ENCODE measurements around the gene TFDP2.
"Not testable (repeated sequence)": the region's sequence is repeated elsewhere in the genome, so short reads cannot be mapped to it uniquely, and the experiment has no call there.

Gene TFDP2

DNA sequence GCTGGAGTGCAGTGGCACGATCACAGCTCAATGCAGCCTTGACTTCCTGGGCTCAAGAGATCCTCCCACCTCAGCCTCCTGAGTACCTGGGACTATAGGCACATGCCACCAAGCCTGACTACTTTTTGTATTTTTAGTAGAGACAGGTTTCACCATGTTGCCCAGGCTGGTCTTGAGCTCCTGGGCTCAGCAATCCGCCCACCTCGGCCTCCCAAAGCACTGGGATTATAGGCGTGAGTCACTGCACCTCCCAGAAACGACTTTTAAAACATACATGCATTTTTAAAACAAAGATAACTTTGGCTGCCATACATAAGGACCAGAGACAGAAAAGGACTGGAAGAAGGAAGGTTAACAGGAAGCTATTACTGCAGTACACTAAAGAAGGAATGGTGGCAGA, 4.8 kb downstream of the TFDP2 start:
- H3K4me1 Mint-ChIP-seq: peaks cover 26% of the 10 kb centered on the region
- H3K27me3 Mint-ChIP-seq, H3K4me3 Mint-ChIP-seq, DNase-seq, ATAC-seq, H3K9me3 Mint-ChIP-seq: not testable (repeated sequence)
- H3K27ac Mint-ChIP-seq: peak overlapping the region in 1 of 2 donors; percentile 67

DNA sequence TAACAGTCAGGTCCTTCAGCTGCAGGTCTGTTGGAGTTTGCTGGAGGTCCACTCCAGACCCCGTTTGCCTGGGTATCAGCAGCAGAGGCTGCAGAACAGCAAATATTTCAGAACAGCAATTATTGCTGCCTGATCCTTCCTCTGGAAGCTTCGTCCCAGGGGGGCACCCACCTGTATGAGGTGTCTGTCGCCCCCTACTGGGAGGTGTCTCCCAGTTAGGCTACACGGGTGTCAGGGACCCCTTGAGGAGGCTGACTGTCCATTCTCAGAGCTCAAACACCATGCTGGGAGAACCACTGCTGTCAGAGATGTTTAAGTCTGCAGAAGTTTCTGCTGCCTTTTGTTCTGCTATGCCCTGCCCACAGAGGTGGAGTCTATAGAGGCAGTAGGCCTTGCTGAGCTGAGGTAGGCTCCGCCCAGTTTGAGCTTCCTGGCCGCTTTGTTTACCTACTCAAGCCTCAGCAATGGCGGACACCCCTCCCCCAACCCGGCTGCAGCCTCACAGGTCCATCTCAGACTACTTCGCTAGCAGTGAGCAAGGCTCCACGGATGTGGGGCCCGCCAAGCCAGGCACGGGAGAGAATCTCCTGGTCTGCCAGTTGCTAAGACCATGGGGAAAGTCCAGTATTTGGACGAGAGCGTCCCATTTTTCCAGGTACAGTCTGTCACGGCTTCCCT, 8.6 kb downstream of the TFDP2 start:
- ATAC-seq, H3K4me1 Mint-ChIP-seq, H3K4me3 Mint-ChIP-seq: not testable (repeated sequence)

DNA sequence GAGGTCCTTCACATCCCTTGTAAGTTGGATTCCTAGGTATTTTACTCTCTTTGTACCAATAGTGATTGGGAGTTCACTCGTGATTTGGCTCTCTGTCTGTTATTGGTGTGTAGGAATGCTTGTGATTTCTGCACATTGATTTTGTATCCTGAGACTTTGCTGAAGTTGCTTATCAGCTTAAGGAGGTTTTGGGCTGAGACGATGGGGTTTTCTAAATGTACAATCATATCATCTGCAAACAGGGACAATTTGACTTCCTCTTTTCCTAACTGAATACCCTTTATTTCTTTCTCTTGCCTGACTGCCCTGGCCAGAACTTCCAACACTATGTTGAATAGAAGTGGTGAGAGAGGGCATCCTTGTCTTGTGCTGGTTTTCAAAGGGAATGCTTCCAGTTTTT, 12.3 kb downstream of the TFDP2 start:
- not testable (repeated sequence) for H3K4me1 Mint-ChIP-seq, DNase-seq, H3K27ac Mint-ChIP-seq, H3K4me3 Mint-ChIP-seq, H3K27me3 Mint-ChIP-seq, ATAC-seq, H3K9me3 Mint-ChIP-seq

More for the DNA sequence above, 8.6 kb downstream of the TFDP2 start:
- not testable (repeated sequence) for H3K27ac Mint-ChIP-seq, H3K9me3 Mint-ChIP-seq, H3K27me3 Mint-ChIP-seq, DNase-seq

DNA sequence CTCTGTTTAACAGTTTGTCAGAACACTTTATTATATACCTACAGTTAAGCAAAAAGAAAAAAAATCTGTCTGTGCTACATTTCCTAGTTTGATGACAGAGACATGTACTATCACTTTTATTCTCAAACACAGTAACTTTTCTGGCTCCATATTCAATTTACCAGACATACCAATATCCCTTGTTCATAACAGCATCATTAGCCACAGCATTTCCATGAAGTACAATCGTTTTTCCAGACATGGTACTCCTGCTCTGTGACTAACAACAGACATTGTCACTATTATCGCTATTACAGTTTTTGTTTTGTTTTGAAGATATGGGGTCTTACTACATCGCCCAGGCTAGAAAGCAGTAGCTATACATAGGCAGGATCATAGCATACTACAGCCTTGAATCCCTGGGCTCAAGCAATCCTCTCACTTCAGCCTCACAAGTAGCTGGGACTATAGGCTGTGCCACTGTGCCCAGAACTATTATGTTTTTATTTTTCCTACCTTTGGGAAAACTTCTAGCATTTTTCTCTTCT, 14.5 kb downstream of the TFDP2 start:
- H3K27ac Mint-ChIP-seq: no peak overlapping the region
- DNase-seq (no peak), ATAC-seq (no peak)
- H3K9me3 Mint-ChIP-seq: no peaks in the 10 kb centered on the region
- no peaks in the 10 kb centered on the region for H3K4me1 Mint-ChIP-seq
- H3K27me3 Mint-ChIP-seq: no peaks in the 10 kb centered on the region
- H3K4me3 Mint-ChIP-seq: no peak overlapping the region

DNA sequence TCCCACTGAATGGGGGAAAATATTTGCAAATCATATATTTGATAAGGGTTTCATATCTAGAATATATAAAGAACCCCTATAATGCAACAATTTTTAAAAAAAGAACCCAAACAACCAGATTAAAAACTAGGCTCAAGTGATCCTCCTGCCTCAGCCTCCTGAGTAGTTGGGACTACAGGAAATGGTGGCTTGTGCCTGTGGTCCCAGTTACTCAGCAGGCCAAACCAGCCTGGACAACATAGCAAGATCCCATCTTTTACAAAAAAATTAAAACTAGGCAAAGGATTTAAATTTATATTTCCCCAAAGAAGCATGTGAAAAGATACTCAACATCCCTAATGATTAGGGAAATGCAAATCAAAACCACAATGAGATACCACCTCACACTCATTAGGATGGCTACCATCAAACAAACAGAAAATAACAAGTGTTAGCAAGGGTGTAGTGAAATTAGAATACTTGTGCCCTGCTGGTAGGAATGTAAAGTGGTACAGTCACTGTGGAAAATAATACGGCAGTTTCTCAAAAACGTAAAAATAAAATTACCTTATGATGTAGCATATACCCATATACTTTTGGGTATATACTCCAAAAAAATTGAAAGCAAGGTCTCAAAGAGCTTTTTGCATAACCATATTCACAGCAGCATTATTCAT, 19.7 kb downstream of the TFDP2 start:
- Mint-ChIP-seq H3K4me1 (no peaks in the 10 kb centered on the region), H3K9me3 (no peaks in the 10 kb centered on the region), H3K27ac (no peak overlapping the region), H3K27me3 (no peaks in the 10 kb centered on the region), H3K4me3 (no peak overlapping the region)
- no peak for DNase-seq
- no peak for ATAC-seq

DNA sequence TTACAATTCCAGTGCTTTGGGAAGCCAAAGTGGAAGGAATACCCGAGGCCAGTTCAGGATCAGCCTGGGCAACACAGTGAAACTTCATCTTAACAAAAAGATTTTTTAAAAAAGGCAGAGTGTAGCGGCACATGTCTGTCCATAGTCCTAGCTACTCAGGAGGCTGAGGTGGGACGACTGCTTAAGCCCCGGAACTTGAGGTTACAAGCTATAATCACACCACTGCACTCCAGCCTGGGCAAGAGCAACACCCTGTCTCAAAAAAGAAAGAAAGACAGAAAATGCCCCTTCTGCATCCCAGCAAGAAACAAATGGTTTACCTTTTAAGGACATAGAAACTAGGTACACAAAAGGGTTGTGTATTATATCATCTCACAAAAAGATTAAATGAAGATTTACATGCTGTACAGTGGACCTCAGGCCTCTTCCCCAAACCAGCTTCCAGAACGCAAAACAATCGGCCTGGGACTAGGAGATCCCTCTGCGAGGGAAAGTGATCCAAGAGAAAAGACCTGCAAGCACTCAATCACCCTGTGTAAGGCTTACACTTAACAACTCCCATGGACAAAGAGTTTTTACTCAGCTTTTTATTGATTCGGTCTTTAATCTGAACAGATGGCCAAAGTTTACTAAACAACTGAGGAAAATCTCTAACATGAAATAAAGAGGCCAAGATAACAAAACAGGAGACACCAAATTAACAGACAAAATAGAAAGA, 21.2 kb downstream of the TFDP2 start:
- no peaks in the 10 kb centered on the region for H3K4me1 Mint-ChIP-seq
- no peak overlapping the region for H3K27ac Mint-ChIP-seq
- no peaks in the 10 kb centered on the region for H3K9me3 Mint-ChIP-seq
- ATAC-seq (no peak), DNase-seq (no peak)
- H3K4me3 Mint-ChIP-seq: no peak overlapping the region
- no peaks in the 10 kb centered on the region for H3K27me3 Mint-ChIP-seq

DNA sequence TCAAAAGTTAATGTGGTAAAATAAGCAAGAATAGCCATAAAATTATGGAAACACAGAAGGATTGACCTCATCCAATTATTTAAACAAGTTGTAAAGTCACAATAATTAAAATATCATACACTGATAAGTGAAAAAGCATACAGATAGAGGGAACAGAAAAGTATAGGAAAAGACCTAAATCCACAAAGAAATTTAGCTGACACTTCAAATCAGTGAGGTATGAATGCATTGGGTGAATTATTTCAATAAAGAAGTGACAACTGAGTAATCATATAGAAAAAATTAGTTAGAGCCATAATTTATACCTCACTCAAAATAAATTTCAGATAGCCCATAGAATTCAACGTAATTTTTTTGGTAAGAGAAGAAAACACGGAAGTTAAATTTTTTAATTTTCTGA, 25.1 kb downstream of the TFDP2 start:
- H3K9me3 Mint-ChIP-seq: no peaks in the 10 kb centered on the region
- ATAC-seq (no peak), DNase-seq (no peak)
- H3K27ac Mint-ChIP-seq: no peak overlapping the region
- no peaks in the 10 kb centered on the region for H3K4me1 Mint-ChIP-seq
- H3K27me3 Mint-ChIP-seq: no peaks in the 10 kb centered on the region
- H3K4me3 Mint-ChIP-seq: no peak overlapping the region

DNA sequence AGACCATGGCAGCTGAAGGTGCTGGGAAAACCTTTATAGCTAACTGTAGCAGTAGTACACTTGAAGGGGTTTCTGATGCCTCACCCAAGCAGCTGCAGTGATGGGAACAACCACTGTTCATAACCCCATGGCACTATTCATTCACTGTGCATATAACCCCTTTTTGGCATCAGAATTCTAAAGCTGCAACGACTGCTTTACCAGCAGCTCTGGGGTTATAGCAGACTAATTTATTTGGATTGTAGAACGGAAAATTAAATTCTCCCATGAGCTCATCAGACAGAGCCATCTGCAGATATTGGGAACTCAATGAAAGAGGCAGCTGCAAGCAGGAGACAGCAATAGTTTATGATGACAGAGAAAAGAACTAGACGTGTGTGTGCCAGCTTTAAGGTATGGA, 28.6 kb downstream of the TFDP2 start:
- Mint-ChIP-seq H3K4me3 (no peak overlapping the region), H3K4me1 (peaks cover 8% of the 10 kb centered on the region), H3K27ac (no peak overlapping the region), H3K9me3 (no peaks in the 10 kb centered on the region), H3K27me3 (no peaks in the 10 kb centered on the region)
- ATAC-seq: no peak
- DNase-seq: no peak

DNA sequence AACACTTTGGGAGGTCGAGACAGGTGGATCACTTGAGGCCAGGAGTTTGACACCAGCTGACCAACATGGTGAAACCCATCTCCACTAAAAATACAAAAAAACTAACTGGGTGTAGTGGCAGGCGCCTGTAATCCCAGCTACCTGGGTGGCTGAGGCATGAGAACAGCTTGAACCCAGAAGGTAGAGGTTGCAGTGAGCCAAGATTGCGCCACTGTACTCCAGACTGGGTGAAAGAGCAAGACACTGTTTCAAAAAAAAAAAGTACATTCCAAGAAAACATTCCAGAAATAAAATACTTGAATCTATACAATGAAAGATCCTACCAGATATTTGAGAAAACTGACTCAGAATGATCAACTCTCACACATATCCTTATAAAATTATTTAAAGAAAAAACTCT, 30.4 kb downstream of the TFDP2 start:
- DNase-seq: no peak
- no peak for ATAC-seq
- H3K9me3 Mint-ChIP-seq: no peaks in the 10 kb centered on the region
- H3K27me3 Mint-ChIP-seq: no peaks in the 10 kb centered on the region
- H3K4me3 Mint-ChIP-seq: no peak overlapping the region
- H3K4me1 Mint-ChIP-seq: peaks cover 8% of the 10 kb centered on the region
- H3K27ac Mint-ChIP-seq: no peak overlapping the region

DNA sequence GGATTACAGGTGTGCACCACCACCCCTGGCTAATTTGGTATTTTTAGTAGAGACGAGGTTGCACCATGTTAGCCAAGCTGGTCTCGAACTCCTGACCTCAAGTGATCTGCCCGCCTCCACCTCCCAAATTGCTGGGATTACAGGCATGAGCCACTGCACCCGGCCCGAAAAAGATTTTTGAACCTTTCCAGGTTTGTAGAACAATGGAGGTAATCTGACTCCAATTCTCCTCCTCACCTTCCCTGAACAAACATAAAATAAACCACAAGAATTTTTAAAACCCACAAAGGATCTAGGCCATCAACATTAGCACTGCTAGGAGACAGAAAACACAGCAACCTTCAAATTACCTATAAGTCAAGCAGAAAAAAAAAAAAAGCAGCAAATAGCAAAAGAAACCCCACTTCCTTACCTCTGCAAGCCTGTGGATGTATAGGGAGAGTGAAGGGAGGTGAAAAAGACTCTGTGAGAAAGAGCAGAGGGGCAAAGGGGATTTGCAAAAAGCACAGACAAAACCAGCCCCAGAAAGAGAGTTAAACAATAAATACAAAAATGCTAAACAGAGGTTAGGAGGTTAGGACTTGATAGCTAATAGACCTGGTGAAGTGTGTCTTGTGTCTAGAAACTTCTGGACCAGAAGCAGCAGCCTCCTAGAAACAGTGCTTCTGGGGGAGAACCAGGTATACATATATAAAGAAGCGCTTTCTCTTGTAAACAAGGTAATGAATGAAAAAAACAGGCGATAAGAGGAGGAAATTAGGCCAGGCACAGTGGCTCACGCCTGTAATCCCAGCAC, 32.1 kb downstream of the TFDP2 start:
- H3K27me3 Mint-ChIP-seq: no peaks in the 10 kb centered on the region
- H3K9me3 Mint-ChIP-seq: no peaks in the 10 kb centered on the region
- ATAC-seq: no peak
- no peak for DNase-seq
- H3K4me1 Mint-ChIP-seq: peaks cover 8% of the 10 kb centered on the region
- no peak overlapping the region for H3K27ac Mint-ChIP-seq
- H3K4me3 Mint-ChIP-seq: no peak overlapping the region

DNA sequence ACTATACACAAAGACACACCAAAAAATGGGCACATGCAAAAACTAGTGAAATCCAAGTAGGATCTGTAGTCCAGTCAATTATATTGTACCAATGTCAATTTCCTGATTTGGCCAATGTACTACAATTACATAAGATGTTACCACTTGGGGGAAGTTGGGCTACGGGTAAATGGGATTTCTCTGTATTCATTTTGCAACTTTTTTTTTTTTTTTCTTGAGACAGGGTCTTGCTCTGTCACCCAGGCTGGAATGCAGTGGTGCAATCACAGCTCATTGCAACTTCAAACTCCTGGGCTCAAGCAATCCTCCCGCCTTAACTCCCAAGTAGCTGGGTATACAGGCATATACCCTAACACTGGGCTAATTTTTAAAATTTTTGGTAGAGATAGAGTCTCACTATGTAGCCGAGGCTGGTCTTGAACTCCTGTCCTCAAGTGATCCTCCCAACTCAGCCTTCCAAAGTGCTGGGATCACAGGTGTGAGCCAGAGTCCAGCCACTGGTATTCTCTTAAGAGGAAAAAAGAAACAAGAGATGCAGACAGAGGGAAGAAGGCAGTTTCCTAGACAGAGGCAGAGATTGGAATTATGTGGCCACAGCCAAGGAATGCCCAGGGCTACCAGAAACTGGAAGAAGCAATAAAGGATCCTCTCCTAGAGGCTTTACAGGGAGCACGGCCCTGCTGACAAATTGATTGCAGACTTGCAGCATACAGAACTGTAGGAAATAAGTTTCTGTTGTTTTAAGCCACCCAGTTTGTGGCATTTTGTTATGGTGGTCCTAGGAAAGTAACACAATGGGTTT, 33.3 kb downstream of the TFDP2 start:
- no peak for DNase-seq
- Mint-ChIP-seq H3K9me3 (no peaks in the 10 kb centered on the region), H3K4me1 (peaks cover 14% of the 10 kb centered on the region), H3K27me3 (no peaks in the 10 kb centered on the region), H3K27ac (no peak overlapping the region), H3K4me3 (no peak overlapping the region)
- ATAC-seq: no peak

DNA sequence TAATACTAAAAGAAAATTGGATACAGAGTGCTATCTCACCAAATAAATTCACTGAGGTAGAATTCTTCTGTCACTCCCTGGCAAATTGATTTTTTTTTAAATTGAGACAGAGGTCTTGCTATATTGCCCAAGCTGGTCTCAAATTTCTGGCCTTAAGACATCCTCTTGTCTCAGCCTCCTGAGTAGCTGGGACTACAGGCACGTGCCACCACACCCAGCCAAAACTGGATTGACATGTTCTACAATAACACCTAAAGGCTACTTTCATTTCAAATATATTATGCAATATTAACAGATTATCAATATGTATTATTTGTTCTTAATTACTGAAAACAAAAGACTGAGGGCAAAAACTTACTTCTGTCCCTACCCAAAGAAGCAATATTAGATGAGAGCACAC, 36.7 kb downstream of the TFDP2 start:
- no peak for ATAC-seq
- H3K4me1 Mint-ChIP-seq: peaks cover 14% of the 10 kb centered on the region
- no peak overlapping the region for H3K27ac Mint-ChIP-seq
- H3K4me3 Mint-ChIP-seq: no peak overlapping the region
- H3K9me3 Mint-ChIP-seq: no peaks in the 10 kb centered on the region
- DNase-seq: no peak
- H3K27me3 Mint-ChIP-seq: no peaks in the 10 kb centered on the region

DNA sequence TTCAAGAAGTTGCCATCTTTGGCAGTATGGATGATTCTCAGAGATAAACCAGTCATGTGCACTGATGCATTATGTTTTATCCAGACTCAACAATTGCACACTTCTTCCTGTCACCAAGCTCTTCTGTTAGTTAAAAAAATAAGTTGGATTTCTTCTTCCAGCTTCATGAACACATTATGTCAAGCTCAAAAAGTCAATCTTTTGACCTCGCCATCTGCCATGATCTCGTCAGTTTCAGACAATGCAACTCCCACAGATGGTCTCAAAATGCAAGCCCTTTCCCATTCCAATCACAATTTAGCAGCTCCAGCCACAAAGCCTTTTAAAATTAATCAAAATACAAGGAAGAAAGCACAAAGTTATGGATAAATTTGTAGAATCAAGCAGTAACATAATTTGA, 42.8 kb downstream of the TFDP2 start:
- H3K4me1 Mint-ChIP-seq: peaks cover 5% of the 10 kb centered on the region

DNA sequence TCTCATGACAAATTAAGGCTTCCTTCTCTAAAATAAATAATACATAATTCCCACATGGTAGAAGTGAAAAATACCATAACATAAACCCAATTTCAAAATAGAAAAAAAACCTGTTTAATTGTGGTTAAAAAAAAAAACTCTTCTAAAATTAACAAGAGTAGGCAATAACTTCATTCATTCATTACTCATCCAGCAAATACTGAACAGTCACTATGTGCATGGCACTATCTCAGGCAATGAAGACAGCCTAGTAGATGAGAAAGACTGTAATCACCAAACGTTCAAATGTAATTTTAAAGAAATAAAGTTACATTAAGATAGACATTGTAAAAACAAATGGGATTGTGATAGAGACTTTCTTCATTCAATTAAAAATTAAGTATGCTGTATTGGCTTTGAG, 43.4 kb downstream of the TFDP2 start:
- ATAC-seq: no peak
- DNase-seq: no peak
- Mint-ChIP-seq H3K27ac (no peak overlapping the region), H3K4me1 (no peaks in the 10 kb centered on the region), H3K4me3 (no peak overlapping the region), H3K27me3 (no peaks in the 10 kb centered on the region), H3K9me3 (no peaks in the 10 kb centered on the region)

More for the DNA sequence above, 42.8 kb downstream of the TFDP2 start:
- DNase-seq (no peak), ATAC-seq (no peak)
- Mint-ChIP-seq H3K4me3 (no peak overlapping the region), H3K27ac (no peak overlapping the region), H3K9me3 (no peaks in the 10 kb centered on the region), H3K27me3 (no peaks in the 10 kb centered on the region)

DNA sequence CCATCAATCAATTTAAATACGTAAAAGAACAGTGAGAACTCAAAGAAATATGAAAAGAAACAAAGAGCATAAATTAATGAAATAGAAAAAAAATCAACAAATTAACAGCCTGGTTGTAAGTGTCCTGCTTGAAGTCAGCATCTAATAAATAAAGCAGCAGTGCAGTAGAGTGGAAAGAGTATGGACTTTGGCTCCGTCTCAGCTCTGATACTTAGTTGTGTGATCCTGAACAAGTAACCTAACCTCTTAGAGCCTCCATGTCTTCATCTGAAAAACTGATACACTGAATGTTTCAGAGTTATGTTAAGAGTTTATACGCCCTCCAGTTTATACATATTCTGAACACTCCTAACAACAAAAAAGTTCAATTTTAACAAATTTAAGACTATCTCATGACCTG, 44.6 kb downstream of the TFDP2 start:
- DNase-seq (no peak), ATAC-seq (no peak)
- no peak overlapping the region for H3K4me3 Mint-ChIP-seq
- no peak overlapping the region for H3K27ac Mint-ChIP-seq
- no peaks in the 10 kb centered on the region for H3K4me1 Mint-ChIP-seq
- H3K9me3 Mint-ChIP-seq: no peaks in the 10 kb centered on the region
- H3K27me3 Mint-ChIP-seq: no peaks in the 10 kb centered on the region
